ENCODE data around the gene ZNF12. TPM values are rescaled to one million over a fixed set of nuclear protein-coding genes. Genes with fewer than 3 reads are reported as not detected.
A peak's percentile ranks its signal among the peaks of the same experiment; 100 is the strongest.
"Not testable (repeated sequence)": the region's sequence is repeated elsewhere in the genome, so short reads cannot be mapped to it uniquely, and the experiment has no call there.

Gene ZNF12
- 18.1 and 18.8 TPM in 2 replicates for total RNA-seq (2021)
- Bru-seq, nascent RNA, result percentile 88 among the genes with signal in this experiment
- BruChase-seq, experiment 1, labeled RNA remaining after a 2-hour chase, result percentile 95 among the genes with signal in this experiment
- percentile 88 among the genes with signal in this experiment for BruChase-seq, experiment 2, labeled RNA remaining after a 6-hour chase
- long read RNA-seq, full-length matches to known transcripts, result 29 of 39 reads
- long read RNA-seq, partial matches to known transcripts, result 2 of 39 reads
- long read RNA-seq, other reads (novel, unspliced or antisense), result 8 of 39 reads

DNA sequence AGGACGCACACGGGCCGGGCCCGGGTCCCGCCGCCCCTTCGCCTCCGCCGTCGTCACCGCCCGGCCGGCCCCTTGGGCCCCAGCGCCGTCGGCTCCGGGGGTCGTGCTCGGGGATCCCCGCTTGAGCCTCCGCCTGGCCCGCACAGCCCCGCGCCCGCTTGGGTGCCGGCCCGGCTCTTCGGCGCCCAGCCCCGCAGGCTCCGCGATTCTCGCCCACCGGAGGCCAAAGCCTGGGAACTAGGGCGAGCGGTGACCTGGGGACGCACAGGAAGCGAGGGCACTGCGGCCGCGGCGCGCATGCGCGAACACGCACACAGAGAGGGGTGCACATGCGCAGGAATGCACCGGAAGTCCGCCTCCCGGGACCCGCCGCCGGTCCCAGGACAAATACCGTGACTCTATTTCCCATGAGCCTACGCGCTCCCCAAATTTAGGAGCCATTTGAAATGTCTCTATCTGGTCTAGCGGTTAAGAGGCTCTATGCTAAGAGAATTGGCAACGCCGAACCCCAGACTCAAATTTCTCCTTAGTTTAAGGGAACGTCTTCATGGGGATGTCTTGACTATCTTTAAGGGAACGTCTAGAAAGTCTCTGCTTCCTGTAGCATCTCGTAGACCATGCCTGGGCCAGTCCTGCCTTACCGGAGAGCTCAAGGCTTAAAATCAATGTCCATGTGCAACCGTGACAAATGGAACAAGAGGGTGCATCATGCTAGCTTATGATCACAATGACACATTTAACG lies at the start of gene ZNF12:
ZNF12 (minus strand) TSS at position 282 of the 742 bp plus-strand sequence. CDS start 1,774 bp downstream, outside the sequence.
- BruUV-seq (replicated peaks), result no TSS peak
- Histone ChIP-seq H3K36me3 (ENCODE audit: insufficient read depth, low read length, poor library complexity, severe bottlenecking) (peaks cover 29% of the 10 kb centered on the region), H3K4me1 (ENCODE audit: insufficient read depth, low read length, poor library complexity, severe bottlenecking) (no peaks in the 10 kb centered on the region), H3K27me3 (replicated peaks; ENCODE audit: insufficient read depth, low read depth, low read length, poor library complexity) (no peaks in the 10 kb centered on the region), H3K4me3 (ENCODE audit: low read depth, low read length, poor library complexity, severe bottlenecking) (peak within 1 kb of the TSS; percentile 84), H3K27ac (ENCODE audit: low read depth, low read length, poor library complexity, severe bottlenecking) (peak within 1 kb of the TSS; percentile 93), H3K9me3 (ENCODE audit: low read depth, low read length, poor library complexity, severe bottlenecking) (peaks cover 31% of the 10 kb centered on the region)
- peak; percentile 95 for DNase-seq (ENCODE audit: low spot score)
- TF ChIP-seq, protein P1, sequence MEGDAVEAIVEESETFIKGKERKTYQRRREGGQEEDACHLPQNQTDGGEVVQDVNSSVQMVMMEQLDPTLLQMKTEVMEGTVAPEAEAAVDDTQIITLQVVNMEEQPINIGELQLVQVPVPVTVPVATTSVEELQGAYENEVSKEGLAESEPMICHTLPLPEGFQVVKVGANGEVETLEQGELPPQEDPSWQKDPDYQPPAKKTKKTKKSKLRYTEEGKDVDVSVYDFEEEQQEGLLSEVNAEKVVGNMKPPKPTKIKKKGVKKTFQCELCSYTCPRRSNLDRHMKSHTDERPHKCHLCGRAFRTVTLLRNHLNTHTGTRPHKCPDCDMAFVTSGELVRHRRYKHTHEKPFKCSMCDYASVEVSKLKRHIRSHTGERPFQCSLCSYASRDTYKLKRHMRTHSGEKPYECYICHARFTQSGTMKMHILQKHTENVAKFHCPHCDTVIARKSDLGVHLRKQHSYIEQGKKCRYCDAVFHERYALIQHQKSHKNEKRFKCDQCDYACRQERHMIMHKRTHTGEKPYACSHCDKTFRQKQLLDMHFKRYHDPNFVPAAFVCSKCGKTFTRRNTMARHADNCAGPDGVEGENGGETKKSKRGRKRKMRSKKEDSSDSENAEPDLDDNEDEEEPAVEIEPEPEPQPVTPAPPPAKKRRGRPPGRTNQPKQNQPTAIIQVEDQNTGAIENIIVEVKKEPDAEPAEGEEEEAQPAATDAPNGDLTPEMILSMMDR (conservative IDR thresholded peaks at IDR 0.05; ENCODE audit: low read depth, low read length), result no peak
- no peak for TF ChIP-seq EZH2 (IDR thresholded peaks at IDR 0.05; ENCODE audit: borderline replicate concordance, low read depth, low read length, poor library complexity, severe bottlenecking)
- CTCF ChIA-PET, result no interaction called here
- intact Hi-C loops (cut with micrococcal nuclease; ENCODE audit: unreplicated experiment), result no loop called here
- POLR2A ChIA-PET (ENCODE audit: low non-redundant PET), result interaction anchor here (0.7 kb wide), 1 partner anchor 409 kb away, joined by 3 read pairs; no protein-coding TSS in a partner anchor

DNA sequence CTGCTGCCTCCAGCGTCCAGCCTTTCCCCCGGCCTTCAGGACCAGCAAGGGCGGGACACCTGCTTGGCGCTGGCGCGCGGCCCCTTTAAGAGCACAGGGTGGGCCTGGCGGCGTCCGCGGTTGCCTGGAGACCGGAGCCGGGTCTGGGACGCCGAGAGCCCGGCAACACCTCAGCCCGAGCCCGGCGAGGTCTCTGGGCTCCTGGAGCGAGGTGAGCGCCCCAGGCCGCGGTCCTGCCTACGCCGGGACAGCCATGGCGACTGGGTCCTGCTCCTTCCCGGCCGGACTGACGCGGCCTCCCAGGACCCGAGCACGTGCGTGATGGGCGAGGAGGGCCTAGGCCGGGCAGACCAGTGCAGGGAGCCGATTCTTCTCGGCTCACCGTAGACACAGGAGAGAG lies 47.2 kb upstream of the ZNF12 start, which contains the start of gene RSPH10B2:
RSPH10B2 (plus strand) TSS at position 140 of the 400 bp plus-strand sequence. CDS start 3,575 bp downstream, outside the sequence.
- H3K4me3 ChIP-seq (ENCODE audit: low read depth, low read length, poor library complexity, severe bottlenecking); CTCF ChIA-PET; H3K27me3 ChIP-seq (replicated peaks; ENCODE audit: insufficient read depth, low read depth, low read length, poor library complexity); BruUV-seq (replicated peaks); POLR2A ChIA-PET (ENCODE audit: low non-redundant PET); H3K9me3 ChIP-seq (ENCODE audit: low read depth, low read length, poor library complexity, severe bottlenecking); H3K36me3 ChIP-seq (ENCODE audit: insufficient read depth, low read length, poor library complexity, severe bottlenecking); intact Hi-C loops (cut with micrococcal nuclease; ENCODE audit: unreplicated experiment); H3K4me1 ChIP-seq (ENCODE audit: insufficient read depth, low read length, poor library complexity, severe bottlenecking); DNase-seq (ENCODE audit: low spot score); H3K27ac ChIP-seq (ENCODE audit: low read depth, low read length, poor library complexity, severe bottlenecking): not testable (repeated sequence)

DNA sequence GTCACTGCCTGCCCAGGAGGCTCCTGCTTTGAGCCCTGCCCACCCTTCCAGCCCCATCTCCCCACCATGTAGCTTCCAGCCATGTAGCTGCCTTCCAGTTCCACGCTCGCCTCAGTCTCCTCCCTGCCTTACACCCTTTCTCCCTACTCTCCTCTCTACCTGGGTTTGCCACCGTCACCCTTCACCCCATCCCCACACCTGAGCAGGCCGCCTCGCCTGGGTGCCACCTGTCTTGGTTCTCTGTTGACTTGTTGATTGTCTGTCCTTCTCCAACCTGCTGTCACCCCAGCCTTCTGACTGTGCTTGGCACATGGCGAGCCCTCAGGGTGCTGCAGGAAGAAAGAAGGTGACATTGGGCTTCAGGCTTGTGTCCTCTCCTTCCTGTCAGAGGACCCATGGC lies 43.4 kb upstream of the ZNF12 start:
- CTCF ChIA-PET; intact Hi-C loops (cut with micrococcal nuclease; ENCODE audit: unreplicated experiment); H3K27ac ChIP-seq (ENCODE audit: low read depth, low read length, poor library complexity, severe bottlenecking); H3K9me3 ChIP-seq (ENCODE audit: low read depth, low read length, poor library complexity, severe bottlenecking); H3K36me3 ChIP-seq (ENCODE audit: insufficient read depth, low read length, poor library complexity, severe bottlenecking); H3K4me1 ChIP-seq (ENCODE audit: insufficient read depth, low read length, poor library complexity, severe bottlenecking); BruUV-seq (replicated peaks); H3K27me3 ChIP-seq (replicated peaks; ENCODE audit: insufficient read depth, low read depth, low read length, poor library complexity); DNase-seq (ENCODE audit: low spot score); POLR2A ChIA-PET (ENCODE audit: low non-redundant PET); H3K4me3 ChIP-seq (ENCODE audit: low read depth, low read length, poor library complexity, severe bottlenecking): not testable (repeated sequence)

DNA sequence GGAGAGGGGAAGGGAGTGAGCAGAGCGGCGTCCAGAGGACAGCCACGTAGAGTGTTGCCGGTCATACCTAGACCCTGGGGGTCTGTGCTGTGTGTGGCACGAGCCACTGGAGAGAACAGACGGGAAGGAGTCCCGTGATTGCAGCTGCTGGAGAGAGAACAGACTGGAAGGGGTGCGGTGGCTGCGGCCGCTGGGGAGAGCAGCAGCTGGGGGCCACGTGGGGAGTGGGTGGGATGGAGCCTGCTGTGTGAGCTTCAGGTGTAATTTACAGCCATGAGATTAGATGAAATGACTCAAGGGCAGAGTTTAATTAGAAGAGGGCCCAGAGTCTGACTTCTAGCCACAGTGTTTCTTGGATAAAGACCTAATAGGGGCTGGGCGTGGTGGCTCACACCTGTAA lies 42.6 kb upstream of the ZNF12 start:
- BruUV-seq (replicated peaks); H3K9me3 ChIP-seq (ENCODE audit: low read depth, low read length, poor library complexity, severe bottlenecking); POLR2A ChIA-PET (ENCODE audit: low non-redundant PET): not testable (repeated sequence)

DNA sequence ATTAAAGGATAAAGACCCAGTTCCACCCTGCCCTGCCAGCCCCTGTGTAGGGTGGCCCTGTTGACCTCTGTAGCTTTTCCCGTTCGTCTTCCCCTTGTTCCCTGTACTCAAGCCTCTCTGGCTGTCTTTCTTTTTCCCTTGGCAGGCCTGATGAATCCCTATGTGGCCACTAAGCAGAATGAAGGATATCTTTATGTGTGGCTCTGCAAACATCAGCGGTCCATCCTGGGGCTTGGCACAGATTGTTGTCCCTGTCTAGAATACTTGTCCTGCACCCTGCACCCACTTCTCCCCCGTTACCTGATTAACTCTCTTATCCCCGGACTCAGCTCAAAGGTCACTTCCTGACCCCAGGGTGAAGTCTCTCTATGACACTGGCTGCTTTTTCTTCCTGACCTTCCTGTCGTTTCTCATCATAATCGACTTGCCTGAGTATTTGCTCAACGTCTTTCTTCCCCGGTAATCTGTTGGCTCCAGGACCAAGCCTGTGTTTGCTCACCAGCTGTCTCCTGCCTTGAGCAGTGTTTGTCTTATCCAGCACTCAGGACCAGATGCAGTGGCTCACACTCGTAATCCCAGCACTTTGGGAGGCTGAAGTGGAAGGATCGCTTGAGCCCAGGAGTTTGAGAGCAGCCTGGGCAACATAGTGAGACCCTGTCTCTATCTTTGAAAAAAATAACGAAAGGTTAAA lies 37.8 kb upstream of the ZNF12 start:
- DNase-seq (ENCODE audit: low spot score); POLR2A ChIA-PET (ENCODE audit: low non-redundant PET); H3K27me3 ChIP-seq (replicated peaks; ENCODE audit: insufficient read depth, low read depth, low read length, poor library complexity); BruUV-seq (replicated peaks); H3K4me1 ChIP-seq (ENCODE audit: insufficient read depth, low read length, poor library complexity, severe bottlenecking); intact Hi-C loops (cut with micrococcal nuclease; ENCODE audit: unreplicated experiment); CTCF ChIA-PET; H3K36me3 ChIP-seq (ENCODE audit: insufficient read depth, low read length, poor library complexity, severe bottlenecking); H3K9me3 ChIP-seq (ENCODE audit: low read depth, low read length, poor library complexity, severe bottlenecking); H3K27ac ChIP-seq (ENCODE audit: low read depth, low read length, poor library complexity, severe bottlenecking); H3K4me3 ChIP-seq (ENCODE audit: low read depth, low read length, poor library complexity, severe bottlenecking): not testable (repeated sequence)

More for the DNA sequence above, 42.6 kb upstream of the ZNF12 start:
- H3K27ac ChIP-seq (ENCODE audit: low read depth, low read length, poor library complexity, severe bottlenecking); H3K4me3 ChIP-seq (ENCODE audit: low read depth, low read length, poor library complexity, severe bottlenecking); H3K4me1 ChIP-seq (ENCODE audit: insufficient read depth, low read length, poor library complexity, severe bottlenecking); intact Hi-C loops (cut with micrococcal nuclease; ENCODE audit: unreplicated experiment); DNase-seq (ENCODE audit: low spot score); H3K27me3 ChIP-seq (replicated peaks; ENCODE audit: insufficient read depth, low read depth, low read length, poor library complexity); H3K36me3 ChIP-seq (ENCODE audit: insufficient read depth, low read length, poor library complexity, severe bottlenecking); CTCF ChIA-PET: not testable (repeated sequence)

DNA sequence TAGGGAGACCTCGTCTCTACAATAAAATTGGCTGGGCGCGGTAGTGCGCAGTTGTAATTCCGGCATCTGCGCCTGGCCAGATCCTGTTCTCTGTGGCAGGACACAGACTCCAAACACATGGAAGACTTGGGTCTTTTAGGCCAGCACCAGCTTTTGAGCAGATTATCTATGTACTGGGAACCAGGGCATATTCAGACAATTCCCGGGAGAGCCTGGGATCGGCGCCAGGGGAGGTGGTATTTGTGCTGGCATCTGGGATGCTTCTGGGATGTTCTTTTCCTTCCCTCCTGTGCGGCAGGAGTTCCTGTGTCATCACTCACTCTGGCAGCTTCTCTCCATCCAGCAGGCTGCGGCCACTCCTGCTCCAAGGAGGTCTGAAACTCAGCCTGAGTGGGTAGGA lies 31.7 kb upstream of the ZNF12 start:
- H3K27me3 ChIP-seq (replicated peaks; ENCODE audit: insufficient read depth, low read depth, low read length, poor library complexity); H3K27ac ChIP-seq (ENCODE audit: low read depth, low read length, poor library complexity, severe bottlenecking); CTCF ChIA-PET; H3K9me3 ChIP-seq (ENCODE audit: low read depth, low read length, poor library complexity, severe bottlenecking); intact Hi-C loops (cut with micrococcal nuclease; ENCODE audit: unreplicated experiment); H3K4me3 ChIP-seq (ENCODE audit: low read depth, low read length, poor library complexity, severe bottlenecking); POLR2A ChIA-PET (ENCODE audit: low non-redundant PET); H3K4me1 ChIP-seq (ENCODE audit: insufficient read depth, low read length, poor library complexity, severe bottlenecking); BruUV-seq (replicated peaks); DNase-seq (ENCODE audit: low spot score): not testable (repeated sequence)
- peaks cover 25% of the 10 kb centered on the region for H3K36me3 ChIP-seq (ENCODE audit: insufficient read depth, low read length, poor library complexity, severe bottlenecking)

All from A673 (cell line).